Measurements from ENCODE around the gene ZNF521. TPM values are rescaled to one million over a fixed set of nuclear protein-coding genes. Genes with fewer than 3 reads are reported as not detected.

Gene ZNF521
- total RNA-seq, 3 donors from 2014 or later, result 3.2 to 11.6 (median 7.9) TPM

- H3K9me3 ChIP-seq, result no peaks in the 10 kb centered on the region
- intact Hi-C loops (cut with DNase I, micrococcal nuclease), result no loop called here
- no peak for TF ChIP-seq CTCF (IDR thresholded peaks at IDR 0.05)
- ATAC-seq (no peak), DNase-seq (no peak)
- H3K36me3 ChIP-seq (ENCODE audit: low read depth), result no peaks in the 10 kb centered on the region
- H3K4me3 ChIP-seq, result no peak overlapping the region
- H3K4me1 ChIP-seq (ENCODE audit: low read depth), result no peaks in the 10 kb centered on the region
Measured at GRCh38 chr18:25335062-25335461, 16.9 kb downstream of the ZNF521 start.

GRCh38 chr18:25334588-25334987, 17.4 kb downstream of the ZNF521 start:
- Histone ChIP-seq H3K4me3 (no peak overlapping the region), H3K36me3 (ENCODE audit: low read depth) (no peaks in the 10 kb centered on the region), H3K9me3 (no peaks in the 10 kb centered on the region), H3K4me1 (ENCODE audit: low read depth) (no peaks in the 10 kb centered on the region)
- TF ChIP-seq CTCF (IDR thresholded peaks at IDR 0.05), result no peak
- DNase-seq (no peak), ATAC-seq (no peak)
- intact Hi-C loops (cut with DNase I, micrococcal nuclease), result no loop called here

- ATAC-seq (no peak), DNase-seq (no peak)
- Histone ChIP-seq H3K4me1 (ENCODE audit: low read depth) (no peaks in the 10 kb centered on the region), H3K4me3 (no peak overlapping the region), H3K9me3 (no peaks in the 10 kb centered on the region), H3K36me3 (ENCODE audit: low read depth) (no peaks in the 10 kb centered on the region)
- intact Hi-C loops (cut with DNase I, micrococcal nuclease), result no loop called here
- no peak for TF ChIP-seq CTCF (IDR thresholded peaks at IDR 0.05)
Measured at GRCh38 chr18:25332002-25332401, 20.0 kb downstream of the ZNF521 start.

- DNase-seq (no peak), ATAC-seq (no peak)
- H3K4me1 ChIP-seq (ENCODE audit: low read depth), result no peaks in the 10 kb centered on the region
- TF ChIP-seq CTCF (IDR thresholded peaks at IDR 0.05), result no peak
- H3K4me3 ChIP-seq, result no peak overlapping the region
- H3K9me3 ChIP-seq, result no peaks in the 10 kb centered on the region
- H3K36me3 ChIP-seq (ENCODE audit: low read depth), result no peaks in the 10 kb centered on the region
- intact Hi-C loops (cut with DNase I, micrococcal nuclease), result no loop called here
Measured at GRCh38 chr18:25329783-25330182, 22.2 kb downstream of the ZNF521 start.

- ATAC-seq, result no peak
- no peak for DNase-seq
- H3K4me3 ChIP-seq, result no peak overlapping the region
- intact Hi-C loops (cut with DNase I, micrococcal nuclease), result no loop called here
- no peaks in the 10 kb centered on the region for H3K9me3 ChIP-seq
- H3K4me1 ChIP-seq (ENCODE audit: low read depth), result no peaks in the 10 kb centered on the region
- TF ChIP-seq CTCF (IDR thresholded peaks at IDR 0.05), result no peak
- H3K36me3 ChIP-seq (ENCODE audit: low read depth), result no peaks in the 10 kb centered on the region
Measured at GRCh38 chr18:25327584-25327983, 24.4 kb downstream of the ZNF521 start.

DNA sequence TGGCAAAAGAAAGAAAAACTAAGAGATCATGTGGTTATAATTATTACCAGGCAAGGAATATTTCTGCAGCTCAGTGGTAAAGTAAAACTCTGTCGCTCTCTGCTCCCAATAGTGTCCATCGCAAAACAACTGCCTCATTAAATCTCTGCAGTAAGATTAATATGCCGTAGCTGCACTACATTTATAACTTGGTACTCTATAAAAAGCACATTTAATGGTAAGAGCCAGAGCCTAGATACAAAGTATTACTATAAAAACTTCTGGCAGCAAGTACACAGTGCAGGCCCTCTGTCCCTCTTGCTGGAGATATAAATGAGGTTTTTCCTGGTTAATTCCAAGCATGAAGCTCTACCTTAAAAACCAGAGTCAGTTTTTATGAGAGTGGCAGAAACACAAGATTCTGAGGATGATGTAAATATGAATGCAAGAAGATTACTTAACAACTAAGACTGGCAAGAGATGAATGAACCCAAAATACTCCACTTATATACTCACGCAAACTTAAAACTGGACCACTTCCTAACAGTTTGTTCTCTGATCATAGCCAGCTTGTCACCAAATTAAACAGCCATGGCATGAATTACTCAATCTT, 25.5 kb downstream of the ZNF521 start:
- intact Hi-C loops (cut with DNase I, micrococcal nuclease), result no loop called here
- Histone ChIP-seq H3K4me1 (ENCODE audit: low read depth) (no peaks in the 10 kb centered on the region), H3K36me3 (ENCODE audit: low read depth) (no peaks in the 10 kb centered on the region), H3K9me3 (no peaks in the 10 kb centered on the region), H3K4me3 (no peak overlapping the region)
- ATAC-seq, result no peak
- no peak for TF ChIP-seq CTCF (IDR thresholded peaks at IDR 0.05)
- no peak for DNase-seq
